ENCODE data around the gene SHOC1. TPM values are rescaled to one million over a fixed set of nuclear protein-coding genes. Genes with fewer than 3 reads are reported as not detected.
"Not testable (repeated sequence)": the region's sequence is repeated elsewhere in the genome, so short reads cannot be mapped to it uniquely, and the experiment has no call there.

Gene SHOC1
- total and polyA plus RNA-seq, 4 donors = 0.18 to 0.48 (median 0.42) TPM

GRCh38 chr9:111810908-111811307 lies 16.2 kb upstream of the SHOC1 start:
- Histone ChIP-seq H3K36me3 (ENCODE audit: control insufficient read depth in 4 of 4, insufficient read depth in 4 of 4, low read length in 4 of 4) (no peaks in the 10 kb centered on the region), H3K27me3 (ENCODE audit: control insufficient read depth in 3 of 3, insufficient read depth in 3 of 3, low read length in 2 of 3) (no peaks in the 10 kb centered on the region), H3K4me1 (ENCODE audit: control insufficient read depth in 5 of 5, insufficient read depth in 5 of 5, low read length in 5 of 5) (no peaks in the 10 kb centered on the region), H3K9ac (ENCODE audit: insufficient read depth in 1 of 2, low read length in 2 of 2) (no peak overlapping the region), H3K9me3 (ENCODE audit: control insufficient read depth in 4 of 4, insufficient read depth in 3 of 4, low read length in 3 of 4) (no peaks in the 10 kb centered on the region), H3K4me3 (no peak overlapping the region), H3K27ac (ENCODE audit: low read depth in 1 of 2, low read length in 1 of 2) (no peak overlapping the region)
- no peak for TF ChIP-seq CTCF (IDR thresholded peaks at IDR 0.05; ENCODE audit: control extremely low read depth, extremely low read depth)
- DNase-seq (no peak), ATAC-seq (ENCODE audit: insufficient read depth, low FRiP score) (no peak)
- WGBS, 2 donors = 91 to 99% methylated on average over 4 of the region's 4 CpGs

GRCh38 chr9:111810415-111810814 lies 15.7 kb upstream of the SHOC1 start:
- DNase-seq = peak; percentile 17 to 48 (median 21)
- not testable (repeated sequence) for H3K4me3 ChIP-seq; H3K27ac ChIP-seq (ENCODE audit: low read depth in 1 of 2, low read length in 1 of 2); H3K36me3 ChIP-seq (ENCODE audit: control insufficient read depth in 4 of 4, insufficient read depth in 4 of 4, low read length in 4 of 4); H3K9ac ChIP-seq (ENCODE audit: insufficient read depth in 1 of 2, low read length in 2 of 2); H3K4me1 ChIP-seq (ENCODE audit: control insufficient read depth in 5 of 5, insufficient read depth in 5 of 5, low read length in 5 of 5); H3K27me3 ChIP-seq (ENCODE audit: control insufficient read depth in 3 of 3, insufficient read depth in 3 of 3, low read length in 2 of 3); ATAC-seq (ENCODE audit: insufficient read depth, low FRiP score); H3K9me3 ChIP-seq (ENCODE audit: control insufficient read depth in 4 of 4, insufficient read depth in 3 of 4, low read length in 3 of 4)
- WGBS, 2 donors = 97% methylated on average over 2 of the region's 2 CpGs

- 84 to 85% methylated on average over 1 of the region's 1 CpG for WGBS, 2 donors
- Histone ChIP-seq H3K27ac (ENCODE audit: low read depth in 1 of 2, low read length in 1 of 2) (no peak overlapping the region), H3K4me3 (no peak overlapping the region), H3K9me3 (ENCODE audit: control insufficient read depth in 4 of 4, insufficient read depth in 3 of 4, low read length in 3 of 4) (no peaks in the 10 kb centered on the region), H3K36me3 (ENCODE audit: control insufficient read depth in 4 of 4, insufficient read depth in 4 of 4, low read length in 4 of 4) (no peaks in the 10 kb centered on the region), H3K27me3 (ENCODE audit: control insufficient read depth in 3 of 3, insufficient read depth in 3 of 3, low read length in 2 of 3) (no peaks in the 10 kb centered on the region), H3K4me1 (ENCODE audit: control insufficient read depth in 5 of 5, insufficient read depth in 5 of 5, low read length in 5 of 5) (no peaks in the 10 kb centered on the region), H3K9ac (ENCODE audit: insufficient read depth in 1 of 2, low read length in 2 of 2) (no peak overlapping the region)
- ATAC-seq (ENCODE audit: insufficient read depth, low FRiP score) (no peak), DNase-seq (no peak)
- no peak for TF ChIP-seq CTCF (IDR thresholded peaks at IDR 0.05; ENCODE audit: control extremely low read depth, extremely low read depth)
These were observed 12.5 kb upstream of the SHOC1 start for GRCh38 chr9:111807197-111807596.

GRCh38 chr9:111806259-111806658 lies 11.5 kb upstream of the SHOC1 start:
- Histone ChIP-seq H3K36me3 (ENCODE audit: control insufficient read depth in 4 of 4, insufficient read depth in 4 of 4, low read length in 4 of 4) (no peaks in the 10 kb centered on the region), H3K9me3 (ENCODE audit: control insufficient read depth in 4 of 4, insufficient read depth in 3 of 4, low read length in 3 of 4) (no peaks in the 10 kb centered on the region), H3K27me3 (ENCODE audit: control insufficient read depth in 3 of 3, insufficient read depth in 3 of 3, low read length in 2 of 3) (no peaks in the 10 kb centered on the region), H3K4me1 (ENCODE audit: control insufficient read depth in 5 of 5, insufficient read depth in 5 of 5, low read length in 5 of 5) (no peaks in the 10 kb centered on the region), H3K27ac (ENCODE audit: low read depth in 1 of 2, low read length in 1 of 2) (peak overlapping the region in 1 of 2 donors; percentile 31), H3K4me3 (no peak overlapping the region), H3K9ac (ENCODE audit: insufficient read depth in 1 of 2, low read length in 2 of 2) (no peak overlapping the region)
- no peak for TF ChIP-seq CTCF (IDR thresholded peaks at IDR 0.05; ENCODE audit: control extremely low read depth, extremely low read depth)
- ATAC-seq (ENCODE audit: insufficient read depth, low FRiP score) (no peak), DNase-seq (no peak)
- WGBS, 2 donors = 86 to 96% methylated on average over 2 of the region's 2 CpGs

Data from lung (tissue), 12 donors.